Adrenal gland (tissue), 5 donors: Measurements from ENCODE around the gene AP1S3.

Experiments
- CTCF ChIP-seq, 6 experiments: fragments of 450-650 bp in 4 of 6; fragments of 200-600 bp in 2 of 6; sonication (generic) in 1 of 6; IDR thresholded peaks; 1 replicate in 5 of 6; 2 replicates in 1 of 6; pipeline versions ENCODE4 v1.5.1 to v1.8.0; 2016 to 2021; ENCODE audit warnings: antibody characterized with exemption in 6 of 6, mild to moderate bottlenecking in 2 of 6, moderate library complexity in 1 of 6
- POLR2A ChIP-seq, 2 donors: fragments of 450-650 bp; IDR thresholded peaks; one replicate each; pipeline ENCODE4 v1.6.1; 2017; ENCODE audit warnings: antibody characterized with exemption in 2 of 2, mild to moderate bottlenecking in 2 of 2, moderate library complexity in 1 of 2
- donor health status: DM: no; HTN: no; CAD: no.

DNA sequence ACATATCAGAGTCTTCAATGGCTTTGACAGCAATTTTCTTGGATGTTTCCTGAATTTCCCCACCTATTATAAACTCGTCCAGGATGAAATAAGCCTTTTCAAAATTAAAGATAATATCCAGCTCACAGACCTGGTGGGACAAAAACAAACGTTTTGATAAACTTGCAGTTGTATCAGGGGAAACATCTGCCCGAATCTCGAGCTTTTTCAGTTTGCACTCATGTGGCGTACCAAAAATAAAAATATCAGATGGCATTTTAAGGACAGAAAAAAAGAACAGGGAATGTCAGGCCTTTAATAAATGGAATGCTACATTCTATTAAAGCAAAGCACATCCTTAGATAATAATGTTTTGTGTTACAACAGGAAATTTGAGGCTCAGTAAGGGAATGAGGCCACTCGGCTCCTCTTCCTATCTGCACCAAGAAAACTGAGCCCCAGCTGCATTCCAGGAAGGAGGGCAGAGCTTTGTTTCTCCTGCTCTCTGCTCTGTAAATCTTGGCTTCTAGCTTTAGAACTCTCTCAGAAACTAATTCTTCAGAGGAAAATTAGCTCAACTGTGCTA is 72.1 kb downstream of the AP1S3 start:
- TF ChIP-seq CTCF (IDR thresholded peaks at IDR 0.05): no peak
- no peak for TF ChIP-seq POLR2A (IDR thresholded peaks at IDR 0.05)
